Bronchial epithelial cell (primary cell): ENCODE measurements around the gene FAM89B. TPM values are rescaled to one million over a fixed set of nuclear protein-coding genes. Genes with fewer than 3 reads are reported as not detected.
"Not testable (repeated sequence)": the region's sequence is repeated elsewhere in the genome, so short reads cannot be mapped to it uniquely, and the experiment has no call there.

ENCODE experiments used
- DNase-seq: peaks from one replicate; pipeline ENCODE4 v3.0.0-alpha.2; 2010; ENCODE audit warnings: low read depth
- FAIRE-seq: peaks from 2 replicates; lab custom pipeline; 2011; peaks lifted over from hg19 to GRCh38; lab: Jason Lieb, UNC
- H3K27me3 ChIP-seq: 2 replicates; pipeline ENCODE4 v1.5.1; 2011; ENCODE audit warnings: low read length; ENCODE audit not compliant: control insufficient read depth, insufficient read depth
- H3K36me3 ChIP-seq: 2 replicates; pipeline ENCODE4 v1.5.1; 2011; ENCODE audit warnings: low read length; ENCODE audit not compliant: control insufficient read depth, insufficient read depth
- H3K4me3 ChIP-seq: 2 replicates; pipeline ENCODE4 v1.5.1; 2011; ENCODE audit warnings: mild to moderate bottlenecking, low read depth, low read length, control low read depth
- CTCF ChIP-seq: IDR thresholded peaks from 2 replicates; pipeline ENCODE4 v1.5.1; 2011; ENCODE audit warnings: mild to moderate bottlenecking, moderate library complexity, low read length, control low read depth, inconsistent platforms; ENCODE audit not compliant: insufficient read depth, severe bottlenecking
- total RNA-seq: library from RNA; depleted of rRNA; stranded (reverse); fragments of >200 nt; gene quantifications from 2 replicates; pipeline ENCODE4 v1.2.1, GENCODE V29; 2014

Gene FAM89B
- total RNA-seq, 1 donor from 2014 or later, result 10.8 TPM

- DNase-seq, result no peak
- Histone ChIP-seq H3K4me3 (no peak overlapping the region), H3K36me3 (no peaks in the 10 kb centered on the region), H3K27me3 (no peaks in the 10 kb centered on the region)
- no peak for FAIRE-seq
- no peak for TF ChIP-seq CTCF
These were observed 9.6 kb upstream of the FAM89B start for GRCh38 chr11:65562788-65563187.

- DNase-seq (no peak), FAIRE-seq (no peak)
- Histone ChIP-seq H3K4me3 (no peak overlapping the region), H3K36me3 (no peaks in the 10 kb centered on the region), H3K27me3 (no peaks in the 10 kb centered on the region)
- no peak for TF ChIP-seq CTCF
These were observed 8.7 kb upstream of the FAM89B start for GRCh38 chr11:65563601-65564000.

- not testable (repeated sequence) for H3K4me3 ChIP-seq, FAIRE-seq, H3K27me3 ChIP-seq, H3K36me3 ChIP-seq, DNase-seq
These were observed 7.3 kb upstream of the FAM89B start for GRCh38 chr11:65564879-65565559.

GRCh38 chr11:65565624-65566453 is 6.5 kb upstream of the FAM89B start:
- FAIRE-seq, result no peak
- DNase-seq, result peak; percentile 37
- TF ChIP-seq CTCF, result no peak
- Histone ChIP-seq H3K36me3 (peaks cover 2% of the 10 kb centered on the region), H3K4me3 (no peak overlapping the region), H3K27me3 (no peaks in the 10 kb centered on the region)

- Histone ChIP-seq H3K4me3 (peak overlapping the region; percentile 93), H3K27me3 (no peaks in the 10 kb centered on the region), H3K36me3 (peaks cover 3% of the 10 kb centered on the region)
- FAIRE-seq, result no peak
- no peak for DNase-seq
- no peak for TF ChIP-seq CTCF
These were observed 3.0 kb upstream of the FAM89B start for GRCh38 chr11:65569164-65569972.
